Hindlimb muscle (tissue), 1 donor: ENCODE results near the gene FEN1. TPM values are rescaled to one million over a fixed set of nuclear protein-coding genes. Genes with fewer than 3 reads are reported as not detected.

Experiments used
- DNase-seq: peaks from one replicate; pipeline ENCODE4 v3.0.0-alpha.2; 2013
- polyA plus RNA-seq: library from polyadenylated mRNA; unstranded; fragments of 120-200 nt; gene quantifications from one replicate; pipeline ENCODE4 v1.2.1, GENCODE V29; 2013; ENCODE audit not compliant: insufficient read length

FEN1 gene
- polyA plus RNA-seq, 1 donor = 14.3 TPM

DNA sequence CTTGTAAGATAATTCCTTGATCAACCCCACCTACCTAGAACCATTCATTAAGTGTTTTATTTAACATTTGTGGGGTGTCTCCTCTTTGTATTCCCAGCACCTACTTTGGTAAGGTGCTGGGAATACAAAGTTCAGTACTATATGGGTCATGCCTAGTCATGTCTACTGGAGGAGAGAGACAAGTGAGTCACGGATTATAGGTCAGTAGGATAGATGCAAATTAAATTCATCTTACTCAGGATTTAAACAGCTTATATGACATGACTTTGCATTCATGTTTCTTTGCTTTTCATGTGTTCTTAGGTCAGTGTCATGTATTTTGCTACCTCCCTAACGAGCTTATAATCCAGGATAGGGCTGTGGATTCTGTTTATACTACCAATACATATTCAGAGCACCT lies 27.5 kb downstream of the FEN1 start:
- no peak for DNase-seq

DNA sequence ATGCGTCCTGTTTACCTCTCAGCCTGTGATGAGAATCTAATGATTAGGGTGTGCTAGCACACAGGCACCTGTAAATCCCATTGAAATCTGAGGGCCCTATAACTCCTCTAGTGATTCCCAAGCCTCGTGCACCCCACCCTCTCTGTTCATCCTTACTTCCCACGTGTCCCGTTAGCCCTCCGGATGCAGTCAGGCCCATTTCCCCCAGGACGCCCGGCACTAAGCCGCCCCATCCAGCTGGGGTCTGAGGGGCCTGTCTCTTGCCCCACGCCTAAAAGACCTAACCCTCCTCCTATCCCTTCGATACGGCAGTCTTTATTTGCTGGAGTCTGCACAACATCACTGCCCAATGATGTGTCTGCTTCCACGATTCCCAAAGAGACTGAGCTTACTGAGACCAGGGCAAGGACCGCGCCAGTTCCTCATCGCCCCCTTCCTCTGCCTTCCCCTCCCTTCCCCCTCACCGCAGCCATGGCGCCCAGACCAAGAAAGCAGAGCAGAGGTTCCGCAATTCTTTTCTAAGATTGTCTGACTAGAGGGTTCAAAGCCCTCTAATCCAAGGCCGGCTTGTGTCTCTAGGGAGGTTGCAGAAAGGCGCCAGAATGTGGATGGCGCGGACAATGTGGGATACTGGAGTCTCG lies 34.3 kb downstream of the FEN1 start:
- DNase-seq = peak; percentile 49

DNA sequence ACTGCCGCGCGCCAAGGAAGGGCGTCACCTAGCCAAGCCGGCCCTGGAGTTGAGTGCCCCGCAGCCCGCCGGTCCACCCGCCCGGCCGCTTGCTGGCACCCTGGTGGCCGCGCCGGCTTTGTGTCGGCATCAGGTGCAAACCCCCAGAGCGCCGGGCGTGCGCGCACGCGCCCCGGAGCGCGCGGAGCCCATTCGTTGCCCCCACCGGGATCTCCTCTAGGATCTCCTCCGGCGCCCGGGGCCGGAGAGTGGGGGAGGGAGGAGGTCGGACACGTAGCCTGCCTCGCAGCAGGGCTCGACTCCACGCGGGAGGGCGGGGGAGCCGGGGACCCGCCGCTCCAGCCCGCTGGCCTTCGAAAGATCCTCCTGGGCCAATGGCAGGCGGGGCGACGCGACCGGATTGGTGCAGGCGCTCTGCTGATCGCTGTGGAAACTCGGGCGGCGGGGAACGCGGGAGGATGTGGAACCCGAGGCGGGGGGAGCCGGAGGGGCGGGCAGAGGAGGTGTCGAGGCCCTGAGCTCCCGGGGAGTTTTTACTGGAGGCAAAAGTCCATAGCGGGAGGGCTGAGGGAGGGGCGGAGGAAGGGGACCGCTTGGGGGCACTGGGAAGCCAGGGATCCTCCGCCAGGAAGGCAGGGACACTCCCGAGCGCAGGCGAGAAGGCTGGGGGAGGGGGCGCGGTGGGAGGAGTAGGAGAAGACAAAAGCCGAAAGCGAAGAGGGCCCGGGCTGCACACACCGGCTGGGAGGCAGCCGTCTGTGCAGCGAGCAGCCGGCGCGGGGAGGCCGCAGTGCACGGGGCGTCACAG lies 35.1 kb downstream of the FEN1 start, which contains the start of gene FADS2:
Gene FADS2, plus strand, starts transcription at position 730 of the 808 bp plus-strand sequence. CDS start 91 bp downstream, outside the sequence.
- peak; percentile 97 for DNase-seq

DNA sequence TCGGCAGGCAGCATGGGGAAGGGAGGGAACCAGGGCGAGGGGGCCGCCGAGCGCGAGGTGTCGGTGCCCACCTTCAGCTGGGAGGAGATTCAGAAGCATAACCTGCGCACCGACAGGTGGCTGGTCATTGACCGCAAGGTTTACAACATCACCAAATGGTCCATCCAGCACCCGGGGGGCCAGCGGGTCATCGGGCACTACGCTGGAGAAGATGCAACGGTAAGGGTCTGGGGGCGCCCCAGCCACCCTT lies 35.6 kb downstream of the FEN1 start:
- no peak for DNase-seq

DNA sequence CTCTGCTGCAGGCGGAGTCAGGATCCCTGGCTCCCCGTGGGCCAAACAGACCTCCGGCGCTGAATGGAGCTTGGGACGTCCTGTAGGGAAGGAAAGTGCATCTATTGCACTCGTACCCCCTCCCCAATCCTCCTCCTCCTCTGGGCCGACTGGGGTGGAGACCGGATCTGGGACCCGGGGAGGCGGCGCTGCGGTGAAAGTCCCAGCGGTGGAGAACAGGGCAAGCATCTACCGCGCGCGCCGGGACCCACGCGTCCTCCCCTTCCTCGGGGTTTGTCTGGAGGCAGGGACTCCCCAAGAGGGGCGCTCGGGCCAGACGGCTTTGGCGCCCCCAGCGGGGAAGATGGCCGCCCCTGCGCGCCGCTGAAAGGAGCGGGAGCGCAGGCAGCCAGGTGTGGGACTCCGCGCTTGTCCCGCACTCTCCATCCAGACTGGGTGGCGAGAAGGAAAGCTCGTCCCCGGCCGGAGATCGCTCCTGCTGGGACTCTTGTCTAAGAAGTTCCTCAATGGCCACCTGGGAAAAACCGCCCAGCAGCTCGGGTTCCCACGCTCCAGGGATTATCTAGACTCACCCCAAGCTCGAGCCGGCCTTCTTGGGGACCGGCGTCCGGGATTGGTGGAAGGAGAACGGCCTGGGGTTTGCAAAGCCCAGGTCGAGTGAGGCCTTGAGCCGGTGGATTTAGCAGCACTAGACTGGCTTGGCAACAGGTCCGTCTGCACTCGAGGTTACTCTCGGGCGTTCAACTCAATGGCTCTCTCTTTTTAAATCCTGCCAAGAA lies 36.1 kb downstream of the FEN1 start:
- peak; percentile 52 for DNase-seq

DNA sequence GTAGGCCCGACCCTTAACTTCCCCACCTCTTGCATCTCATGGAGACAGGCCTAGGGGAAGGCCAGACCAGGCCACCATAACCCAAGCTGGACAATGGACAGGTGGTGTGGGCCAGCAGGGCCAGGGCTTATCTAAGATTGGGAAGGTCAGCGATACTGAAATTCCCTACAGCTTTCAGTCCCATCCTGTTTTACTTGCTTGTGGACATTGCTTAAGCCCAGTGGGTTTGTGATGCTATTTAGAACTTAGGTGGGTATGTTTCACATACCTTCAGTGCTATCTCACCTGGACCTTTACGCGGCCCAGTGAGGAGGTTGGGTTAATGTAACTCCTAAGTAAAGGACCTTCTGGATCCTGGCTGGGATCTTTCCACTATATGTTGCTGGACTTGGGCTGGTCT lies 37.1 kb downstream of the FEN1 start:
- no peak for DNase-seq

DNA sequence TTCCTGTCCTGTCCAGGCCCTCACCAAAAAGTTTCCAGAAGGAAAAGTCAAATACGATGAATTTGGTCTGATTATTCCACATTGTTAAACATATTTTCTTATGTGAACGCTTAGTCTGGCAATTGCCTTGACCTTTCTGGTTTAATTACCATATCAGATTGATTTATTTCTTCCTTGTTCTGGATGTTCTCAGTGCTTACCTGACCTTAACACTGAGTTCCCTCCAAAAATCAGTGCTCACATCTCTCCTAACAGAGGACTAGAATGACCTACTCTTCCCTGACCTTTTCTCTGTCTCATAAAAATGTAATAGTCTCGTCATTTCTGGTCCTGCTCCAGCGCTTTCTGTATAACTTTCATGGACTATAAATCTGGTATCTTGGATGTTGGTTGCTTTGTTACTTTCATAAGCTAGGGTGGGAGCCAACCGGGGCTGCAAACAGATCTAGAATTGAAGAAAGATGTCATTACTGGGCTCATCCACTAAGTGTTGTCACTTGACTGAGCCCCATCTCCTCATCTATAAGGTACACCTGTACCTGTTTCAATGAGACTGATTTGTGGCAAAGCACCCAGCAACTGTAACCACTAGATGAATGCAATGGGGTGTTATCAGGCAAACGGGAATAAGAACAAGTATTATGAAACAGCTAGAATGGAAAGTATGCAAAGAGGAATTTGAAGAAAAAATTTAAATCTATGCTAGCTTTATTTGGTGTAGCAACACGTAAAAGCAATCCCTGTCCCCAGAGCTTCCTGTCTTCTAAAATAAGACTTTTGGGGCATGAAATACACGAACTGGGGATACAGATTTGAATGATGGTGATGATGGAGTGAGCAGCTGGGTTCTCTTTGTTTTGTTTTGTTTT lies 37.8 kb downstream of the FEN1 start:
- DNase-seq = no peak

DNA sequence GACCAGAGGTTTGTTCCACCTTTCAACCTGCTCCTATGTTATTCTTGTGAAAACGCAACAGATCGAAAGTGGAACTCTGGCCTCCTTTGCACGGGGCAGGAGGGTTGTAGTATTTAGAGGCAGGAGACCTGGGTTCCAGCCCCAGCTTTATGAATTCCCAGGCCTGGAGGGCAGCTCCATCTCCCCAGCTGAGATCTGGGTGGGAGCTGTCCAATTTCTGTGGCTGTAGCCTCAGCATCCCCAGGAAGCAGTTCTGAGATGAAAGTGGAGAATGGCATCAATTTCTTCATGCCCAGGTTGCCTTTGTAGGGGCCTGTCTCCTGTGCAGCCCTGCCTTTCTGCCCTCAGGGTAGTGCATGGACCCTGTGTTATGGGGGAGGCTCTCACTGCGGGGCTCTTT lies 39.5 kb downstream of the FEN1 start:
- DNase-seq = no peak

DNA sequence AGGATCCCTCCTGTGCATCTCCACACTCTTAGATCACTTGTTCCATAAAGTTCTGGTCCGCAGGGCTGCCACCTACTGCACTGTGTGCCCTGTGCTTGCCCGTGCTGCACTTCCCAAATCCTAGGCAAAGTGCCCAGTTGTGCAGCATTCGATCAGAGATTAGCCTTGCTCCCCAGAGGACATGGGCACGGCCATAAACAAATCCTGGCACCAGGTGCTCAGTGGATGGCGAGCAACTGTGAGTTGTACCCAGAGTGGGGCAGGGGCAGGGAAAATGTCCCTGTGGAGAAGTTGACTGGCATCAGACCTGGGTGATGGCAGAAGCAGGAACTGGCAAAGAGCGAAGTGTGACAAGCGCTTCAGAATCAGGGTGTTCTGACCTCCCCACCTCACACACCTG lies 40.0 kb downstream of the FEN1 start:
- DNase-seq = no peak

DNA sequence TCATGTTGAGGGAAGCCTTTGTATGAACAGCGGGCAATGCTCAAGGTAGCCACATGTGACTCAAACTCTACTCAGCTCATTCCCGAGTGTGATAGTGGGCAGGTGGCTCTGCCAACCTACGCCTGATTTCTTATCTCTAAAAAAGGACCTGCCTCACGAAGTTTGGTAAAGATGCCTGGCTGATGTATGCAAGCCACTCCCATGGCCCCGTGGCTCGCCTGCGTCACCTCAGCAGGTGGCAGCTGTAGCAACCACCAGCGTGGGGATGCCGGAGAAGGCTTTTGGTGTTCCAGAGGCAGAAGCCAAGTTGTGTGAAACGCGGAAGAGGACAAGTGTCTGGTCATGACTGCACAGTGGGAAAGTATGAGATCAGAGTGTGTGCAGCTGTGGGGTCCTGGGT lies 40.8 kb downstream of the FEN1 start:
- no peak for DNase-seq

DNA sequence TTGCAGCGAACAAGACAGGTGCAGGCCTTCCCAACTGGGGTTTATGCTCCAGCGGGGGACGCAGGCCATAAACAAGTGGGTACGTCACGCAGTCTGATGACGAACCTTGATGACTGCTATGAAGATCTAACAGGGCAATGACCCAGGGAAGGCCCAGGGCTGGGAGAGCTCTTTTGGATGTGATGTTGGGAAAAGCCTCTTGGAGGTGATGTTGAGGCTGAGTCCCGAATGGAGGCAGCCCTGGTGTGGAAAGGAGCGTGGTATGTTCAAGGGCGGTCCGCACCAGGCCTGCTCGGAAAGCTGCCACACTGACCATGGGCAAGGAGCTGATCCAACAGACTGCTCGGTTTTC lies 41.2 kb downstream of the FEN1 start:
- DNase-seq = no peak

DNA sequence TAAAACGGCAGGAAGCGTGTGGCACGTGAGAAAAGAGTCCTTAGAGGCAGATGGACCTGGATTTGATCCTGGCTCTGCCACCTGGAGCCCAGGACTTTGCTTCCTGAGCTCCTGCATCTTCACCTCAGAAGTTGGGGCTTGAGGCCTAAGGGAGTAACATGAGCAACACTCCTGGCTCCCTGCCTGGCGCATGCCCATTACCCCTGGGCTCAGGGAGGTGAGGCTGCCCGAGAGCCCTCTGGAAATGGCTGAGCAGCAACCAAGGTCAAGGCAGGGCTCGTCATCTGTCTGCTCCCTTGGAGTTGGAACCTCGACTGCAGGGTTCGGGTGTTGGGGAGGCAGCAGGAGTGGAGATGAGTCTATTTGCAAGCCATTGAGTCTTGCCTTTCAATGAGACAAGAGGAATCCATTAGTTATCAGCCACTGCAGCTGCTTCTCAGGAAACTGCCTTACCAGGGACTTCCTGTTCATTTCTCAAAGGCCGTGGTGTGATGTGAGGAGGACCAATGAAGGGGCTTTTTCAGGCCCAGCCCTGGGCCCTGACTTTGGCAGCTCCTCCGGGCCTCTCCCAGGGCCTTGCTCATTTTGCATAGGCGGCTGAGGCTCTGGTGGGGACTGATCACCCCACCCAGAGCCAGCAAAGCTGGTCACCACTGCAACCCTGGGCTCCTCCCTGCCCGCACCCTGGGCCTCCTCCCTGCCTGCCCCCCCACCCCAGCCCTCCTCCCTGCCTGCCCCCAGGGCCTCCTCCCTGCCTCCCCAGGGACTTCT lies 41.8 kb downstream of the FEN1 start:
- peak; percentile 64 for DNase-seq

DNA sequence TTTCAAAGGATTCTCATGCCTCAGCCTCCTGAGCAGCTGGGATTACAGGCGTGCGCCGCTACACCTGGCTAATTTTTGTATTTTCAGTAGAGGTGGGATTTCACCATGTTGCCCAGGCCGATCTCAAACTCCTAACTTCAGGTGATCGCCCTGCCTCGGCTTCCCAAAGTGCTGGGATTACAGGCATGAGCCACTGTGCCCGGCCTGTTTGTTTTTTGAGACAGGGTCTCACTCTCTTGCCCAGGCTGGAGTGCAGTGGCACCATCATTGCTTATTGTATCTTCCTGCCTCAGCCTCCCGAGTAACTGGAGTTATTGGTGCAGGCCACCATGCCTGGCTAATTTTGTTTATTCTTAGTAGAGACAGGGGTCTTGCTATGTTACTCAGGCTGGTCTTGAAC lies 43.5 kb downstream of the FEN1 start:
- DNase-seq = no peak

DNA sequence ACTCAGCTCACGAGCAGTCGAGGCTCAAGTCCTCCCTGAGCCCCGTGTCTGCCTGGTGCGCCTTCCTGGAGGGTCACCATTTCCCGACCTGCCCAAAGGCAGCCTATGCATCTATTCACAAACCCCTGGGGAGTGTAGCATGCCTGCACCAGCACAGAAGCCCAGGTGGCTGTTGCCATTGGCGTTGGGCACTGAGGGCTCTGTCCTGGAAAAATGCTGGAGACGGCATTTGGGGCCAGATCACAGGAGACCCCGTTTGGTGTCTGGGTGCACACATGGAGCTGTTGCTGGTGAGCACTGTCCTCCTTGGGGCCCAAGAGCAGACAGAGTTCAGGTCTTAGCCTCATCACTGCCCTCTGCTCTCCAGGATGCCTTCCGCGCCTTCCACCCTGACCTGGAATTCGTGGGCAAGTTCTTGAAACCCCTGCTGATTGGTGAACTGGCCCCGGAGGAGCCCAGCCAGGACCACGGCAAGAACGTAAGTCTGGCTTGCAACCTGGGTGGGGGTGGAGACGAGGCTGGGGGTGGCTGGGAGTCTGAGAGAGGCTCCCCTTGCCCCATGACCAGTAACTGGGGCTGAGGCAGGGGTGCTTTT lies 44.8 kb downstream of the FEN1 start:
- no peak for DNase-seq

DNA sequence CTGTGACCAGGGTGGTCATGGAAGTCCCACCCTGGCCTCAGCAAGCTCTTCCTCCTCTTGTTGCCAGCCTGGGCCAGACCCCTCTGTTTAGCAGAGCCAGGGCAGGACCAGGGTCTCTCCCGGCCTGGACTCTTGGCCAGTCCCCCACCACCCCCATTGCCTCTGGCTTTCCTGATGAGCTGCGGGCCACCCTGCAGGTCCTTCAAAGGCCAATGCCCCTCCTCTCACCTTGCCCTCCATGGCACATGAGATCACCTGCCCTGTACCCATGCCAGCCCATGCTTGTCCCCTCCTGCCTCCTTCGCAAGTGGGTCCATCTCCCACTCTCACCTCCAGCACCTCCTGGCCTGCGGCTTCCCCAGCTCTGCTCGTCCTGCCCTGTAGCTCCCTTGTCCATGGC lies 45.8 kb downstream of the FEN1 start:
- DNase-seq = no peak

DNA sequence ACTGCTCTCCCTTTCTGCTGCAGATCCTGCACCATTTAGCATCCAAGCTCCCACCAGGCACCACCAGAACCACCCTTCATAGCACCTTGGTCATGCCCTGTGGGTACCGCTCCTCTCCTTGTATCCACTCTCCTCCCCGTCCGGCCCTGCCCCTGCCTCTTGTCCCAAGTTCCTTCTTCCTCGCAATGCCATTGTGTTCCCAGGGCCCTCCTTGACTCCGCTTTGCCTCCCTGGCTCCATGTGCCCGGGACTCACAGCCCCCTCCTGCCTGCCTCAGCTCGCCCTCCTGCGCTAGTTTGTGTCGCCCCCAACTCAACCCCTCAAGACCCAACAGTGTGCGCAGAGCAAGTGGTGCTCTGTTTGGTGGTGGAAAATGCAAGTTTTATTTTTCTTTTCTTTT lies 46.2 kb downstream of the FEN1 start:
- no peak for DNase-seq

DNA sequence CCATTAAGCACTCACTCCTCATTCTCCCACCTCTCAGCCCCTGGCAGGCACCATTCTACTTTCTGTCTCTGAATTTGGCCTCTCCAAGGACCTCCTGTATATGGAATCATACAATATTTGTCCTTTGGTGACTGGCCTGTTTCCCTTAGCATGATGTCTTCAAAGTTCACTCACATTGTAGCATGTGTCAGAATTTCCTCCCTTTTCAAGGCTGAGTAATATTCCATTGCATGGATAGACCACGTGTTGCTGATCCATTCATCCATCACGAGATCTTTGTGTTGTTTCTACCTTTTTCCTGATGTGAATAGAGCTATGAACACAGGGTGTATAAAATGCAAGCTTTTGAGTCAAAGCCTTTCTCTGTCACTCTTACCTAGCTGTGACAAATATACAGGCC lies 47.0 kb downstream of the FEN1 start:
- DNase-seq = no peak

DNA sequence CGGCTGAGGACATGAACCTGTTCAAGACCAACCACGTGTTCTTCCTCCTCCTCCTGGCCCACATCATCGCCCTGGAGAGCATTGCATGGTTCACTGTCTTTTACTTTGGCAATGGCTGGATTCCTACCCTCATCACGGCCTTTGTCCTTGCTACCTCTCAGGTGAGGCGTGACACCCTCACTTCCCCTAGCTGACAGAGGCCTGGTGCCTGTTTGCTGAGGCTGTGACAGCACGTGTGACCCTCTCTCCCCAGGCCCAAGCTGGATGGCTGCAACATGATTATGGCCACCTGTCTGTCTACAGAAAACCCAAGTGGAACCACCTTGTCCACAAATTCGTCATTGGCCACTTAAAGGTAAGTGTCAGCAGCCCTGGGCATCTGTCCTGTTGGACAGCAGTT lies 47.7 kb downstream of the FEN1 start:
- DNase-seq = no peak

DNA sequence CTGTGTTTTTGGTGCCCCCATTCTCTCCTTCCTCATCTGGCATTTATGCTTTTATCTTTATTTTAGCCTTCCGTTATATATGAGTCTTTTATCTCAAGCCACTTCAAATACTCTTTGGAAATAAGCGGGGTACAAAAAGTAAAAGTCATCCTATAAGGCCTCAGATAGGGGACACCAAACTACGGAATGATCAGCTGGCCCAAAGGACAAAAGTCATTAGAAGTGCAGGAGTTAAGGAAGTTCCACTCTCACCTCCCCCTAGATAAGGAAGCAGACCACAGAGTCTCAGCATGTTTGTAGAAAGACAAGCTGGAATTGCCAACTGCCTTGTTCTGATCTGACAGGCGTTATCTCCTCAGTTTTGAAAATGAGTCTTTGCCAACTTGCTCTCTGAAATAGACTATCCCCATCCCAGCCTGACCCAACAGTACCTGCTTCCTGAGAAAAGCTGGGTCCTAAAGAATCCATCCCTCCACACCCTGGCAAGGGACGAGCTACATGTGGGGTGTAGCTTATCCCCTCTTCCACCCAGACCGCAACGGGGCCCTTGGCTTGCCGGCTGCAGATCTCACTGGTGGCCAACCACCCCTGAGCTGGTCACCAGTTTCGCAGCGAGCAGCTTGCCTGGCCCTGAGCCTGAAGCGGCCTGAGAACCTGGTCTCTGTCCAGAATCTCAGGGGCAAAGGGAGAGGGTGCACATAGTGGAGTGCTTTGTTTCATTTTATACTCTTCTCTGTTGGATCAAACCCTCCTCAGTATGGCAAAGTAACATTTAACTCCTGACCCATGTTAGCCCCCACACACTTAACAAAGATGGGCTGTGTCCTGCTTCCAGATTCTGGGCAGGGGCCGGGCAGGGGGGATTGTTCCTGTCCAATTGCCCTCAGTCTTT lies 49.2 kb downstream of the FEN1 start:
- DNase-seq = no peak

DNA sequence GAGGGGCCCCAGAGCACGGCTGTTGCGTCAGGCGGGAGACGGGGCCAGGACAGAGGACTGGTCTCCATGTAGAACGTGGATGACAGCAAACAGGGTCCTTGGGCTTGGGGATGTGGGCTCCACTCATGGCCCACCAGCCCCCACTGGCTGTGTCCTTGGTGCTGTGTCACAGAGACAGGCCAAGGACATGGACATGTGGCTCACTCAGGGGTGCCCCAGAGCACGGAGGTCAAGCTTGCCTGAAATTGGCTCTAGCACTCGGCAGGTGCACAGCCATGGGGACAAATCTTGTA lies 49.8 kb downstream of the FEN1 start:
- DNase-seq = no peak
